Stimulated activated CD4-positive, alpha-beta T cell treated with anti-CD3 and anti-CD28 coated beads, TNF-alpha, amount 100 ng/mL, for 4 hours (primary cell): ENCODE results near the gene PLA2G5.
"Not testable (repeated sequence)": the region's sequence is repeated elsewhere in the genome, so short reads cannot be mapped to it uniquely, and the experiment has no call there.

Experiments used
- DNase-seq, 3 experiments: peaks; one replicate each; pipeline ENCODE4 v3.0.0-alpha.2; 2020; ENCODE audit warnings: low read depth in 3 of 3

PLA2G5 gene

DNA sequence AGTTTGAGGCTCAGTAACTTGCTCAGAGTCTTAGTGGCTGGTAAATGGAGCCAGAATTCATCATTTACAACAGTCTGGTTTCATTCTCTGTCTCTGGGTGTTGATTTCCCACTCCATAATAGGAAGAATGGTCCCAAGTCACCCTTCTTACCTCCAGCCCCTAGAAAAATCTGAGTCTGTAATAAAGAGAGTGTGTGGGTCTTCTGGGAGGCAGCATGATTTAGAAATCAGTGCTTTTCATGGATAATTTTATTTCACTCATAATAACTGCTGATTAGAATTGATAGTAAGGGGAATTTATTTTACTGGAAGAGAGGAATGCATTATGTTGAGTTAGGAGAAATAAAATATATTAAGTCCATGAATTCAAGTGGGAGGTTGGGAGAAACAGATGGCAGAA lies 47.2 kb downstream of the PLA2G5 start:
- DNase-seq = no peak

DNA sequence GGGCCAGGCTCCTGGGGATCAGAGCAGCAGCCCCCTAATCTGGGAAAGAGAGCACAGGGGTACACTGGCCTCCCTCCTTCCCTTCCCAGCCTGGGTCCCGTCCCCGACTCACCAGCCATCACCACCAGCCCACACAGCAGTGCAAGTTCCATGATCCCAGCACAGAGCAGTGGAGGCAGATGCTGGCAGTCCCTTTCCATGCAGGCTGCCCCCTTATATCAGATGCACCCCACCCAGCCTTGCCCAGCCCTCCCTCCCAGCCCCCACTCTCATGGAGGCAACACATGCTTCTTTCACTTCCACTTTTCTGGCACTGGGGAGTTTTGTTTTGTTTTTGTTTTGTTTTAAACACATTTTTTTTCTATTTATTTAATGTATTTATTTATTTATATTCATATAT lies 49.4 kb downstream of the PLA2G5 start, which contains the start of gene PLA2G2D:
Gene PLA2G2D (minus strand): TSS at position 190 of the 400 bp plus-strand sequence. CDS start 38 bp downstream, at position 152.
- DNase-seq = no peak

DNA sequence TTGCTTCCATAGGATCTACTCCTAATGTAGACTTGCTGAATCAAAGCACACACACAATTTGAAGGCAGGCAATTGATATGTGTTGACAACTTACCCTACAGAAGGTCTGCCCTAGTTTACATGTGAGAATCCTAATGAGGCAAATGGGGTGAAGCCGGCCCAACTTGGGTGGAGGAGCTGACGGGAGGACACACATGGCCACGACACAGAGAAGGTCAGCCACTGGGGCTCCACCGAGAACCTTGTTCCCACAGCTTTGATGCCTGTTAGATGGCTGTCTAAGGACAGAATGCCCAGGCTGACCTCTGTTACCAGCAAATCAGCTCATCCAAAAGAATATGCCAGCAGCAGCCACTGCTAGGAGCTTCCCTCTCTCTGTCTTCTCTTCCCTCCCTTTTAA lies 50.8 kb downstream of the PLA2G5 start:
- DNase-seq = no peak

DNA sequence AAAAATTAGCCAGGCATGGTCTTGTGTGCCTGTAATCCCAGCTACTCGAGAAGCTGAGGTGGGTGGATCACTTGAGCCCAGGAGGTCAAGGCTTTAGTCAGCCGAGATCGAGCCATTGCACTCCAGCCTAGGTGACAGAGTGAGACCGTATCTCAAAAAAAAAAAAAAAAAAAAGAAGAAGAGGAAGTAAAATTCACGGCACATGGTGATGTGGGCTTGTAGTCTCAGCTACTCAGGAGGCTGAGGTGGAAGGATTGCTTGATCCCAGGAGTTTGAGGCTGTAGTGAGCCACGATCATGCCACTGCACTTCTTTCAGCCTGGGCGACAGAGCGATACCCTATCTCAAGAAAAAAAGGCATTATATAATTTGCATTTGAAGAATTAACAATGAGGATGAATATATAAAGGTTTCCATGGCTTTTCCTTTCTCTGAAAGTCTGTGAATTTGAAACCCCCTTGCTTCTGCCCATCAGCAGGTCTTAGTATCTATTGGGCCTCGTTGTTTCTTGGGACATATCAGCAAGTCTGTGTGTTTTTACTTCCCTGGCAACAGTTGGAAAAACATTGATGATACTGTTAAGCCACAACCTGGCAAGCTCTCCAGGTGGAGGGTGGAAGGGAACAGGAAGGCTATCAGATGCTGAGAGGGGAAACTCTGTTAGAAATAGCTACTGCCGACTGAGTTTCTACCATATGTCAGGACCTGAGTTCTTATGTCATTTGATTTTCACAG lies 53.9 kb downstream of the PLA2G5 start:
- DNase-seq = no peak

DNA sequence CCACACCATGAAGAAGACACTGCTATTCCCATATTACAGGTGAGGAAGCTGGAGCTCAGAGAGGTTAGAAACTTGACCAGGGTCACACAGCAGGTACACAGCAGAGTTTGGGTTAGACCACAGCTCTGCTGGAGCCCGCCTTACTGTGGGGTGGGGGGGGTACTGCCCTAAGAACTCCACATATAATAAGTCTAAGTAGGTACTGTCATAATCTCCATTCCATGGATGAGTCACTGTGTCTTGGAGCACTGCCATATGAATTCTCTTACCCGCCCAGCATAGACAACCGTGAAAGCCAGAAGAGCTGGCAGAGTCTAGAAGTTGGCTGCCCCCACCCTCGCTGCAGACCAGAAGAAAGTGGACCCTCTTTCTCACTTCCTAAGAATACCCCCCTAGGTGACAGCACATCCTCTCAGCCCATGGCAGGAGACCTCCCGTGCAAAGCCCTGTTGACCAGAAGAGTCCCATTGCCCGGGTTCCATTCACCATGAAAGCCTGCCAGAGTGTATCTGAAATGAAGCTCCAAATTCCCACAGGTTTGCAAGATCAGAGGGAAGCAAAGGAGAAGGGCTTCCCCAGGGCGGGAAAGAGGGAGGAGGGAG lies 54.6 kb downstream of the PLA2G5 start:
- DNase-seq = no peak

DNA sequence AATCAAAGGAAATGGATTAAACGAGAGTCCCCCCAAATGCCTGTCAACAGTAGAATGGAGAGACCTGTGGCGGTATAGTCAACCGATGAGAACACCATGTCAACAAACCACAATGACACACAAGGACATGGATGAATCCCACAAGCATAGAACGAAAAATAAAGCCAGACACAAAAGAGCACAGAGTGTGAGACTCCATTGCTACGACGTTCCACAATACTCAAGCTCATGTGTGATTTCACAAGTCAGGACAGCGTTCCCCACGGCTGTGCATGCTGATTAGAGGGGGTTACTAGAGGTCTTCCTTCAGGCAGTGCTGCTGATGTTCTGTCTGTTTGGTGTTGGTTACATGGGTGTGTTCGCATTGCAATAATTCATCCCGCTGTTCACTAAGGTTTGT lies 55.1 kb downstream of the PLA2G5 start:
- no peak for DNase-seq

DNA sequence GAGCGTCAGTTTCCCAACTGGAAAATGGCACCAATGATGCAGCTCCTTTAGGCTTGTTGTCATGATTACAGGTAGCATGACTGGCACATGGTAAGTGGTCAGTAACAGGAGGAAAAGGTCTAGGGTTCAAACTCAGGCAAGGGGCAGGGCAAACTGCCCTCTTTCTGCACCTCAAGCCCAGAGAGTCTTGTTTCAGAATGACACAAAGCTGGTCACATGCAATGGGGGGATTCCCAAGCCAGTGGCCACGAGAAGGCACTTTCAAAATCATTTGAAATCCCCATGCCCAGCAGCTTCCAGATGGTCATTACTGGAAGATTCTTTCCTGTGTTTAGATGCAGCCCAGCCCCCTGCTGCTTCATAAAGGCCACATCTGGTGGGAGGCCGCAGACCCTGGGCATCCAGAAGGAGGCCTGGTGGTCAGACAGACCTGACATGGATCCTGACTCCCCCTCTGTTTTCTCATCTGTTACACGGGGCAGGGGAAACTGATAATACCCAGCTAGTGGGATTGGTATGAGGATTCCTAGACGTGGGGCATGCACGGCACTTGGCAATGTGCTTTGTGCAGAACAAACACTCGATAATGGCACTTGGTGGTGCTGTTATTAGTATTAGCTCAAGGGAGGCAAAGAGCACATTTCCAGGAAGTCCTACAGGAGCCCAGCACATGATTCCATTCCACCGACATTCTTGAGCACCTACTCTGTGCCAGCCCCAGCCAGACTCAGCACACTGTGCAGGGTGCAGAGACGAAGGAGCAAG lies 56.2 kb downstream of the PLA2G5 start:
- no peak for DNase-seq

DNA sequence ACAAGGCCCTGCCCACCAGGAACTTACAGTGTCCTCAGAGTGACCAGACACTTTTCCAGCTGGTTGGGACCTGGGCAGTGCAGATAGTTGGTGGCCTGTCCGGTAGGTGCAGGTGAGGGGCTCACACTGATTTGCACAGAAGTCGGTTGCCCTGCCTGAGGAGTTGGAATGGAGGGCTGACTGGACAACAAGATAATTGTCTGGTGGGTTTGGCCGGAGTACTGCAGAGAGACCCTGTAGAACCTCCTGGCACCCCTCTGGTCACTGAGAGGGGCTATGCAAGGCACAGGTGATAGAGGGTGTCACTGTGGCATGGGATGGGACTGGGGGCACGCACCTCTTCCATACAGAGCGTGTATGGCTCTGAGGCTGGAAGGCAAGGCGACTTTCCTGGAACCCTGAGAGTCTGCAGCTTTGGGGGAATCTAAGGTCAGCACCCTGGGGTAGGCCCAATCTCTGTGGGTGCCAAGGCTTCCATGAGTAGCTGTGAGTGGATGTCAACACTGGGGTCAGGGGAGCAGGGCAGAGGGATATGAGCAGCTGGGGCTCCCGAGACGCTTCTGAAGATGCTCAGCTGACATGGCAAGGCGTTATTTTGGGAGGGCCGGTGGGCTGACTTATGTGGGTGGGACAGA lies 56.9 kb downstream of the PLA2G5 start:
- DNase-seq = no peak

DNA sequence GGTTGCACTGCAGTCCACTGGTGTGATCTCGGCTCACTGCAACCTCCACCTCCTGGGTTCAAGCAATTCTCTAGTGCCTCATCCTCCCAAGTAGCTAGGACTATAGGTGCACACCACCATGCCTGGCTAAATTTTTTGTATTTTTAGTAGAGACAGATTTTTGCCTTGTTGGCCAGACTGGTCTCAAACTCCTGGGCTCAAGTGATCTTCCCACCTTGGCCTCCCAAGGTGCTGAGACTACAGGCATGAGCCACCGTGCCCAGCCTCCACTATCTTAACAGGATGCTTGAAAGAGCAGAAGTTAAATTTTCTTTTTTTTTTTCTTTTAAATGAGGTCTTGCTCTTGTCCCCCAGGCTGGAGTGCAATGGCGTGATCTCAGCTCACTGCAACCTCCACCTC lies 60.5 kb downstream of the PLA2G5 start:
- not testable (repeated sequence) for DNase-seq

DNA sequence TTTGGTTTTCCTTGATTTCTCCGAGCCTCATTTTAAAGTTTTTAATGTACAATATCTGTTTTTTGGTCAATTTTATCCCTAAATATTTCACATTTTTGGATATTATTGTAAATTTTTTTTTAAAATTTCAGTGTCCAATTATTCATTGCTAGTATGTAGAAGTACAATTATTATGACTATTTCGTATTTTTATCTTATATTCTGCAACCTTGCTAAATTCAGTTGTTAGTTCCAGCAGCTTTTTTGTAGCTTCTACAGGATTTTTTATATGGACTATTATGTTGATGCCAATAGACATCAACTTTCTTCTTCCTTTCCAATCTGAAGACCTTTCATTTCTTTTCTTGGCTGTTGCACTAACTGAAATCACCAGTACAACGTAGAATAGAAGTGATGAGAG lies 65.0 kb downstream of the PLA2G5 start:
- no peak for DNase-seq

DNA sequence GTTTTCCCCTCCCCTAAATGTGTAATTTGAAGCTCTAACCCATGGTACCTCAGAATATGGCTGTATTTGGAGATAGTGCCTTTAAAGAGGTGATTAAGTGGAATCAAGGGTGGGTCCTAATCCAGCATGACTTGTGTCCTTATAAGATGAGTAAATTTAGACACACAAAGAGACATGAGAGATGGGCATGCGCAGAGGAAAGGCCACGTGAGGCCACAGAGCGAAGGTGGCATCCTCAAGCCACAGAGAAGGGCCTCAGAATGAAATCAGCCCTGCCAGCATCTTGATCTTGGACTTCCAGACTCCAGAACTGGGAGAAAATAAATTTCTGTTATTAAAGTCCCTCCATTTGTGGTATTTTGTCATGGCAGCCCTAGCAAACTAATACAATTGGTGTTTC lies 66.3 kb downstream of the PLA2G5 start:
- no peak for DNase-seq

DNA sequence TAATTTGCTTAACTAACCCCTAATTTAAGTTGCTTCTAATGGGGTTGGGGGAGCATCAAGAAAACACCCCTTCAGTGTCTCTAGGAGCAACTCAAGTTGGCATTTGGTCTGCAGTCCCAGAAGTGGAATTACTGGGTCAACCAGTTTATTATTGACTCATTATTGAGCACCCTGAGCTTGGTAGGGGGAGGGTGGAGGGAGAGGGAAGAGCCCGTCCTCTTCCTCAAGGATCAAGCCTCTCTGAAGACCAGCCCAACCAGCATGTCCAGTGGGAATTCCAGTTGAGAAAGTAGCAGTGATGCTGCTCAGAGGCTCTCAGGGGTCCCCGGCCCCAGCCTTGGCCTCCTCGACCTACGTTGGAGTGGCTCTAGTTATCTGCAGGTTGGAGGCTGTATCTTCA lies 67.1 kb downstream of the PLA2G5 start:
- no peak for DNase-seq

DNA sequence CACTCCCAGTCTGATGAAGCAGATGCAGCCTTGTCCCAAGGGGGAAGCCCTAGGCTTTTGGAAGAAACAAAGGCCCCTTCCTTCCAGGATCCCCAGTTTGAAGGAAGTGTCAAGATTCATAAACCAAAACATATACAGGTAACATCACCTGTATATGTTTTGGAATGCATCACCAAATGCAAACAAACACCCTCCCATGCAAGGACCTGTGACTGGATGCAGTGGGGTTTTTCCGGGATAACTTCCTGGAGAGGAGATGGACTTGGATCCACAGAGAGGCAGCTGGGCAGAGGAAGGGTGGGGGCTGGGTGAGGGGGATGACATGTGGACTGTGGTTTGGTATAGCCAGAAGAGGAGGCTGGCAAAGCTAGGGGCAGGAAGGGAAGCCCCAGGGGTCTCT lies 67.6 kb downstream of the PLA2G5 start:
- no peak for DNase-seq

DNA sequence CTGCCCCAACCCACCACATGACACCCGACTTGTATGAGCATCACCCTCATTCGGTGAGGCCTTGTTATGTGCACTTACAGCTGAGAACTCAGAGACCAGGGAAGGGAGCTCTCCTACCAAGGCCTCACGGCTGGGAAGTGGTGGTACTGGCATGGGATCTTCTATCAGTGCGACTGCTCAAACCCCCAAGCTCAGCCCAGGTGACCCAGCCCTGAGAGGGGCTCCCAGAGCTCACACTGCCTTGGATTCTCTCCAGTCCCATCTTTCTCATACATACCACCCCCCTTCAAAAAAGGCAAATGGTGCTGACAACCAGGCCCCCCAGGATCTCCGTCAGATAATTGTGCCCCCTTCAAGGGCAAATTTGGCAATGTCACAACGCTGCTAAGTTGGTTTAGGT lies 68.4 kb downstream of the PLA2G5 start:
- DNase-seq = no peak

DNA sequence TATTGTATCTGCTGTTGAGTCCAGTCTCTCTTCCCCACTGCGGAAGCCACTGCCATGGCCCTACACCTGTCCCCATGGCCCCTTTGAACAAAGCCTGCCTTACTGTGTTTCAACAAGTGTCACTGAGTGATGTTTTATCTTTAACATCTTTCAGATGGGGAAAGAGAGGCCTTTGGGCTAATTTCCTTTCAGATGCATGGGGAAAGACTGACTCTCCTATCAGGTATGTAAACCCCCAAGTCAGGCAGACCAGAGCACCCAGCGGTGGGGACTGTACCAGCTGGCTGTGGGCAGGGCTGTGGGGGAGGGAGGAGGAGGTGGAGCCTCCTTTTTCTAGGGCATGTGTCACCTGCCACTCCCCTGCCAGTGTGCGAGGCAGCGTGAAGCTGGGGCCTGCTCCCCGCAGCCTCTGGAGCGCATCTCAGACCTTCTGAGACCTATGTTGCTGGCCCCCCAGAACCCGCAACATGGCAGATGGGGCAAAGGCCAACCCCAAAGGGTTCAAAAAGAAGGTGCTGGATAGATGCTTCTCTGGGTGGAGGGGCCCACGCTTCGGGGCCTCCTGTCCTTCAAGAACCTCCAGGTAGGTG lies 69.1 kb downstream of the PLA2G5 start, which contains the start of gene PLA2G2F:
Gene PLA2G2F (plus strand): TSS at position 363 of the 590 bp plus-strand sequence. CDS start 105 bp downstream, at position 468.
- DNase-seq = no peak

DNA sequence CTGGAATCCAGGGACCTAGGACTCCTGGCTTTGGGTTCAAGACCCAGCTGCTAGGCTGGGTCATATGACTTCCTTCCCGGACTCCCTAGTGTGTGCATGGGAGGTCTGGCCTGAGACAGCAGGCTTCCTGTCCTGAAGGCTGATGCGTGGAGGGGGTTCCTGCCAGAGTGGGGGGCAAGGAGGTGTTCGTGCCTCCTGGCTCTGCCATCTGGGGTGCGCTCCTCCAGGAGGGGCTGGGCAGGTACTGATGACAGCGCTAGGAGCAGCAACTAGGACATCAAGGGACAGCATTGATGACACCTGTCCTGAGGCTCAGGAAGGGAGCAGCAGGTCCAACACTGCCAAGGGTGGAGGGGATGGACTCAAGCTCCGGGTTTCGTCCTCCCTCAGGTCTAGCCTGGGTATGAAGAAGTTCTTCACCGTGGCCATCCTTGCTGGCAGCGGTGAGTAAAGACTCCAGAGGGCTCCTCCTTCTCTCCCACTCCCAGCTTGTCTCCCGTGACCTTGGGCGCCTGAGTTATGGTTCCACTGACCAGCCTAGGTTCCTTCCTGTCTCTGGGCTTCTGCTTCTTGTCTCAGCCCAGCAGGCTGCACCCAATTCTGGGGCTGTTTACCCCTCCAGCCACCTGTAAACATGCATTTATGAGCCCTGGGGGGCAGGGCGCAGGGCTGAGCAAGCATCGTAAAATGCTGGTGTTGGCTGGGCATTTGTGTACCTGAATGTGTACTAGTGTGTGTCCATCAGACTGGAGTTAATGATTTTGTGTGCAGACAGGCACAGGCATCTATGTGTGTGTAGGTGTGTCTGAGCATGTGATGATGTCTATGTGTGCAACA lies 70.0 kb downstream of the PLA2G5 start:
- DNase-seq = no peak

DNA sequence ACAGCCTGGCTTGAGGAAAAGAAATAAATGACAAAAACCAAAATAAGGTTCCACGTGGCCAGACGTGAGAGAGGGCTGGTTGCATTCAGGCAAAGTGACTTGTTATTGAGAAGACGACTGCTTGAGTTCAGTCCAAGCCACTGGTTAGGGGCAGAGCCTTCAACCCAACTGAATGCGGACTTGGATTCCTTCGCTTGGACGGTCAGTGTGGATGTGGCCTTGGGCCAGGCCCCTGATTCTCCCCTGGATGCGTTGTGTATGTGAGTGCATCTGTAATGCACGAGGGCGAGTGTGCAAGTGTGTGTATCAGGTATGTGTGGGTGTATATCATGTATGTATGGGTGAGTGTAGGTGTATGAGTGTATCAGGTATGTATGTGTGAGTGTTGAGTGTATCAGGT lies 71.0 kb downstream of the PLA2G5 start:
- no peak for DNase-seq

DNA sequence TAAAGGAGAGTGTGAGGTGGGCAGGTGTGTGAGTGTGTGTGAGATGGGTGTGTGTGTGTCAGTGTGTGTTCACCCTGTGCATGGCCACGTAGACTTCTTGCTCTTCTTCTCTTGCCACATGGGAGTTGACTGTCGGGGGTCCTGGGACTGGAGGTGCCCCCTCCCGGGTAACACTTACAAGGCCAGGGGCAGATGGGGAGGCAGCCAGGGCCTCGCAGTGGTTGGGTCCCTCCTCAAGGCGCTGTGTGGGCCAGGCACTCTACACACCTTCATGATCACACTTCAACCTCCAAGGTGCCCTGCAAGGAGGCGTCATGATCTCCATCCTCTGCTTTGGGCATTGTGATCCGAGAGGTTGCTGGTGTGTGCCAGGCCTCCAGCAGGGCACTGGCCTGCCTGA lies 71.5 kb downstream of the PLA2G5 start:
- DNase-seq = no peak
